Cardiac fibroblast (primary cell): ENCODE data around the gene HERC3.

ENCODE experiments used
- DNase-seq, 2 donors: peaks; one replicate each; pipeline versions ENCODE4 v3.0.0 to v3.0.0-alpha.2; 2010; ENCODE audit warnings: low read depth in 2 of 2
- H3K4me3 ChIP-seq, 2 donors: replicated peaks in 1 of 2; 1 replicate in 1 of 2; 2 replicates in 1 of 2; pipeline ENCODE4 v1.5.1; 2011; ENCODE audit warnings: low read depth in 2 of 2, low read length in 2 of 2, mild to moderate bottlenecking in 2 of 2, moderate library complexity in 1 of 2
- TF ChIP-seq, protein P1 (sequence below): IDR thresholded peaks from one replicate; pipeline ENCODE4 v1.5.1; 2011; ENCODE audit warnings: low read depth, mild to moderate bottlenecking, low read length, inconsistent platforms

The HERC3 gene

DNA sequence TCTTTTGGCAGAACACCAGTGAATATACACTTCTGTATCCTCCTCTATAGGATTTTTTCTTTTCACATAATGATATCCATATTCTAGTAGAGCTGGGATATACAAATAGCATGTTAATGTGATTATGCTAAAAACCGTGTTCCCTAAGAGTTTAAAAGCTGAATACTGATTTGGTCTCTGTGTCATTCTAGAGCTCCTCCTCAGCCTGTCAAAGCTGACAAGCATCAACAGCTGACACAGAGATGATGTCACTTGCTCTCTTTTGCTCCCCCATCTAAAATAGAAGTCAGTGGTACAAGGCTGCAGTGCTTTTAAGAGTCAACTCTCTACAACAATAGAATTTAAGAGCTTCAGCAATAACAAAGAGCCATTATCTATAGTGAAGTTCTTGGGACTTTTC is 17.1 kb upstream of the HERC3 start:
- TF ChIP-seq, protein P1, sequence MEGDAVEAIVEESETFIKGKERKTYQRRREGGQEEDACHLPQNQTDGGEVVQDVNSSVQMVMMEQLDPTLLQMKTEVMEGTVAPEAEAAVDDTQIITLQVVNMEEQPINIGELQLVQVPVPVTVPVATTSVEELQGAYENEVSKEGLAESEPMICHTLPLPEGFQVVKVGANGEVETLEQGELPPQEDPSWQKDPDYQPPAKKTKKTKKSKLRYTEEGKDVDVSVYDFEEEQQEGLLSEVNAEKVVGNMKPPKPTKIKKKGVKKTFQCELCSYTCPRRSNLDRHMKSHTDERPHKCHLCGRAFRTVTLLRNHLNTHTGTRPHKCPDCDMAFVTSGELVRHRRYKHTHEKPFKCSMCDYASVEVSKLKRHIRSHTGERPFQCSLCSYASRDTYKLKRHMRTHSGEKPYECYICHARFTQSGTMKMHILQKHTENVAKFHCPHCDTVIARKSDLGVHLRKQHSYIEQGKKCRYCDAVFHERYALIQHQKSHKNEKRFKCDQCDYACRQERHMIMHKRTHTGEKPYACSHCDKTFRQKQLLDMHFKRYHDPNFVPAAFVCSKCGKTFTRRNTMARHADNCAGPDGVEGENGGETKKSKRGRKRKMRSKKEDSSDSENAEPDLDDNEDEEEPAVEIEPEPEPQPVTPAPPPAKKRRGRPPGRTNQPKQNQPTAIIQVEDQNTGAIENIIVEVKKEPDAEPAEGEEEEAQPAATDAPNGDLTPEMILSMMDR: no peak
- no peak for DNase-seq
- no peak overlapping the region for H3K4me3 ChIP-seq

DNA sequence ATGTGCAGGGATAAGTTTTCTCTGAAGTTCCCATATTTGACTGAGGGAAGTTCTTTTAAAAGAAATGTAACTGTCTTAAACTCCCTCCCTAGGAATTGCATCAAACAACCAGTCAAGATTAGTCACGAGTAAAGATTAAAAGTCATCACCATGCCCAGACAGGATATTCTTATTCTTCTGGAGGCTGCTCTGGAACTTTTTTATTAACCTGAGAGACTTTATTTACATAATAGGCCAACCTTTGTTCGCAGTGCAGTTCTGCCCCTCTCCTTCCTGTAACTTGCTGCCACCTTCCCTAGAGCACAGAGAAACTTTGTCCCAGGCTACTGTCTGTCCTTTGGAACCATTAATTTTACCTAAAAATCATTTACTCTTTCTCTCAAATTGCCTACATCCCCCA is 9.8 kb upstream of the HERC3 start:
- H3K4me3 ChIP-seq: no peak overlapping the region
- TF ChIP-seq, protein P1: no peak
- DNase-seq: peak in 1 of 2 donors; percentile 33

DNA sequence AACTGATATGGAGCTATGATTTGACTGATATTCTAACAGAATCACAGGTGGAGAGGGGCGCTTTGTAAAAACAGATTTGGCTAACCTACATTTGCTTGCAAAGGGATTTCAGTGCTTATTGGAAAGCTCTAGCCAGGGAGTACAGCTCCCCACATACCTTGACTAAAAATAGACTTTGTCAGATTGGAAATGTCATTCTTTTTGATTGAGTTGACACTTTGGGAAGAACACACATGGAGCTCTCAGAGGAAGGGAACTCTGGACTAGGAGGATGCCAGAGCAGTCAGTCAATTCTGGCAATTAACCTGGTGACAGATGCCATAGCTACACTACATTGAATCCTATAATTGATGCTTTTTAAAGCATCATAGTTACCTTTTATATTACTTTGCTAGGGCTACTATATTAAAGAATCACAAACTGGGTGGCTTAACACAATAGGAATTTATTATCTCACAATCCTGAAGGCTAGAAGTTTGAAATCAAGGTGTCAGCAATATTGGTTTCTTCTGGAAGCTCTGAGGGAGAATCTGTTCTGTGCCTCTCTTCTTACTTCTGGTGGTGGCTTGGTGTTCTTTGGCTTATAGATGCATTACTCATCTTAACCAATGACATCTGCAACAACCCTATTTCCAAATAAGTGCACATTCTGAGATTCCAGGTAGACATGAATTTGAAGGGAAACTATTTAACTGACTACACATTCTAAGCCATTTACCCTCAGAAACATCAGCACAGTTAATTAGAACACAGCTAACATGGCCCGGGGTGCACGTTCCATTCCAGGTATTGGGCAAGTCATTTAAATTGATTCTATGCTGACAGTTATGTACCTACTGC is 8.4 kb upstream of the HERC3 start:
- DNase-seq: peak in 1 of 2 donors; percentile 29
- H3K4me3 ChIP-seq: no peak overlapping the region
- TF ChIP-seq, protein P1: no peak

DNA sequence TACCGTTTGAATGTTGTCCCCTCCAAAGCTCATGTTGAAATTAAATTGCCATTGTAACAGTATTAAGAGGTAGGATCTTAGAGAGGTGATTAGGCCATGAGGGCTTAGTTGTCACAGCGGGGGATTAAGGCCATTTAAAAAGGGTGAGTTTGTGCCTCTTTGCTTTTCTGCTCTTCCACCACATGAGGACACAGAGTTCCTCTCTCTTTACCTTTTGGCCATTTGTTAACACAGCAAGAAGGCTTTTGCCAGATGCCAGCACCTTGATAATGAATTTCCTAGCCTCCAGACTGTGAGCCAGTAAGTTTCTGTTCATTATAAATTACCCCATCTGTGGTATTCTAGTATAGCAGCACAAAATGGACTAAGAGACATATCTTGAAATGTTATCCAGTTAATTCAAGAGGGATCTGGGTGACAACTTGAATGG is 7.8 kb upstream of the HERC3 start:
- no peak overlapping the region for H3K4me3 ChIP-seq
- no peak for DNase-seq
- TF ChIP-seq, protein P1: no peak

DNA sequence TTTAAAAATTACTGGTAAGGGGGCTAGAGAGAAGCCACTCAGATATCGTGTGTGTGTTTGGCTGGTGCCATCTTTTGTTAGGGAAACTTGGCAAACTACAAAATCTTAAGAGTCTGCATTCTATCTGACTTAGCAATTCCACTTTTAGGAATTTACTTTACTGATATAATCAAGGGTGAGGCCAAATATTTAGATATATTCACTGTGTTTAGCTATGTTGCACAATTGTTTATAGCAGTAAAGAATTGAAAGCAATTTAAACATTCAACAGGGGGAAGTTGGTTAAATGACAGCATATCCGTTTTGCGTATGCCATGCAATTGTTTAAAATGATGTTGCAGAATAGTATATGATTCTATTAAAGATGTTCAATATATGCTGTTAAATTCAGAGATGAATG is 6.4 kb upstream of the HERC3 start:
- DNase-seq: no peak
- H3K4me3 ChIP-seq: no peak overlapping the region
- TF ChIP-seq, protein P1: no peak

DNA sequence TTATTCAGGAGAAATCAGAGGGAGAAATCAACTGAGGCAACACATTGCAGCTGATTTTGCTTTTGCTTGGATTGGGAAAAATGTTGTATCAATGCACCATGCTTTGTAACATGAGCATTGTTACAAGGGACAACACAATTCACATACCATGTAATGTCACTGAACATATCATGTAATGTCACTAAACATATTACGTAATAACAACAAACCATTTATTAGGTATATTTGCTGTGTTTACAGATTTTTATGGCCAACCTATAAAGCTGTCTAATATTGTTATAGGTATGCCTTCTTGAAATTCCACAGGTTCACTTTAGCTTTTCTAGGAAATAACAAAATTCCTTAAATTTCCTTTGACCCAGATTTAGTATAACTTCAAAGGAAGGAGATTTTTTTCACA is 5.0 kb upstream of the HERC3 start:
- no peak for DNase-seq
- TF ChIP-seq, protein P1: no peak
- no peak overlapping the region for H3K4me3 ChIP-seq
